HepG2 (cell line): Measurements from ENCODE around the gene ATRIP. TPM values are rescaled to one million over a fixed set of nuclear protein-coding genes. Genes with fewer than 3 reads are reported as not detected.

Experiments
- E2F5 ChIP-seq: sonication (generic); formaldehyde crosslinking; conservative IDR thresholded peaks from 2 replicates; pipeline ENCODE4 v1.4.0; 2020; ENCODE audit warnings: missing genetic modification reagents
- FUBP1 ChIP-seq: sonication (generic); formaldehyde crosslinking; IDR thresholded peaks from 2 replicates; pipeline ENCODE4 v1.5.1; 2020; ENCODE audit warnings: missing genetic modification reagents, mild to moderate bottlenecking, borderline replicate concordance
- GATAD1 ChIP-seq: IDR thresholded peaks from 2 replicates; pipeline ENCODE4 v1.6.1; 2016; ENCODE audit warnings: missing genetic modification reagents, missing compliant biosample characterization
- JUND ChIP-seq: sonication (generic); formaldehyde crosslinking; IDR thresholded peaks from 2 replicates; pipeline ENCODE4 v1.8.0; 2022; ENCODE audit warnings: mild to moderate bottlenecking, missing genetic modification reagents
- KLF15 ChIP-seq: sonication (generic); formaldehyde crosslinking; IDR thresholded peaks from 2 replicates; pipeline ENCODE4 v1.8.1; 2023; ENCODE audit warnings: borderline replicate concordance, mild to moderate bottlenecking, inconsistent platforms, missing genetic modification reagents, mixed read lengths
- MAX ChIP-seq: IDR thresholded peaks from 2 replicates; pipeline ENCODE4 v1.6.1; 2012; ENCODE audit warnings: inconsistent platforms
- NR0B2 ChIP-seq: sonication (generic); formaldehyde crosslinking; IDR thresholded peaks from 2 replicates; pipeline ENCODE4 v1.4.0; 2020; ENCODE audit warnings: mild to moderate bottlenecking, missing genetic modification reagents
- PHF21A ChIP-seq: sonication (generic); formaldehyde crosslinking; IDR thresholded peaks from 2 replicates; pipeline ENCODE4 v1.5.0; 2020; ENCODE audit warnings: mild to moderate bottlenecking, missing genetic modification reagents
- PRDM10 ChIP-seq: sonication (generic); formaldehyde crosslinking; IDR thresholded peaks from 2 replicates; pipeline ENCODE4 v1.4.0; 2020; ENCODE audit warnings: low read depth, missing genetic modification reagents
- PRDM15 ChIP-seq: sonication (generic); formaldehyde crosslinking; IDR thresholded peaks from 2 replicates; pipeline ENCODE4 v1.4.0; 2020; ENCODE audit warnings: missing genetic modification reagents
- ZKSCAN5 ChIP-seq: sonication (generic); formaldehyde crosslinking; IDR thresholded peaks from 2 replicates; pipeline ENCODE4 v1.5.1; 2020; ENCODE audit warnings: mild to moderate bottlenecking, missing genetic modification reagents
- ZNF543 ChIP-seq: sonication (generic); formaldehyde crosslinking; IDR thresholded peaks from 2 replicates; pipeline ENCODE4 v1.4.0; 2020; ENCODE audit warnings: mild to moderate bottlenecking, missing genetic modification reagents
- ZNF563 ChIP-seq: sonication (generic); formaldehyde crosslinking; IDR thresholded peaks from 2 replicates; pipeline ENCODE4 v1.8.0; 2022; ENCODE audit warnings: mild to moderate bottlenecking, moderate library complexity, missing genetic modification reagents
- ZNF639 ChIP-seq: conservative IDR thresholded peaks from 2 replicates; pipeline ENCODE4 v1.6.1; 2018; ENCODE audit warnings: missing genetic modification reagents
- ZNF660 ChIP-seq: sonication (generic); formaldehyde crosslinking; IDR thresholded peaks from 2 replicates; pipeline ENCODE4 v1.5.1; 2020; ENCODE audit warnings: mild to moderate bottlenecking, low read depth, missing genetic modification reagents, borderline replicate concordance
- ZNF782 ChIP-seq: sonication (generic); formaldehyde crosslinking; IDR thresholded peaks from 2 replicates; pipeline ENCODE4 v1.4.0; 2020; ENCODE audit warnings: missing genetic modification reagents, mild to moderate bottlenecking, borderline replicate concordance
- polyA plus RNA-seq, 8 experiments: library from polyadenylated mRNA; depleted of rRNA in 3 of 8; stranded (reverse) in 7 of 8; unstranded in 1 of 8; fragments of >200 nt; fragmentation: Illumina TruSeq in 4 of 8; extraction: Trizol in 4 of 8; gene quantifications; 2 replicates each; pipeline versions ENCODE4 v1.2.1 to v1.2.3, GENCODE V29; 2011 to 2016; ENCODE audit warnings: low read depth in 4 of 8, missing spikeins in 1 of 8, mixed read lengths in 1 of 8; ENCODE audit not compliant: insufficient read depth in 1 of 8
- total RNA-seq, 5 experiments: library from RNA; depleted of rRNA; stranded (reverse); fragments of >200 nt; fragmentation: Illumina TruSeq; extraction: Trizol; gene quantifications; 2 replicates each; pipeline ENCODE4 v1.2.3, GENCODE V29; 2016; ENCODE audit warnings: low read depth in 1 of 5

ATRIP gene
- total and polyA plus RNA-seq, 2 of the 13 experiments (the other 11 are each of a cell fraction or from before 2014, with no cell fraction given) = 5.1 to 12.5 TPM

- TF ChIP-seq PRDM10 (no peak), GATAD1 (CRISPR knock-in tag) (peak; percentile 75), ZKSCAN5 (CRISPR knock-in tag) (no peak), PRDM15 (CRISPR knock-in tag) (no peak), ZNF563 (CRISPR knock-in tag) (no peak; the same call in 1 of the 2 replicates), MAX (no peak), KLF15 (CRISPR knock-in tag) (no peak), ZNF660 (no peak), PHF21A (CRISPR knock-in tag) (no peak), FUBP1 (CRISPR knock-in tag) (no peak), ZNF543 (CRISPR knock-in tag) (no peak), ZNF782 (no peak; the same call in 1 of the 2 replicates), ZNF639 (no peak), E2F5 (CRISPR knock-in tag) (no peak), JUND (CRISPR knock-in tag) (no peak), NR0B2 (CRISPR knock-in tag) (no peak)
Observed at GRCh38 chr3:48435774-48436476, 10.6 kb upstream of the ATRIP start (continued).
